ENCODE data around the gene CDAN1. TPM values are rescaled to one million over a fixed set of nuclear protein-coding genes. Genes with fewer than 3 reads are reported as not detected.

CDAN1 gene
- total RNA-seq = 9.3 and 10.9 TPM in 2 replicates

GRCh38 chr15:42736793-42737528 is at the start of gene CDAN1:
Gene CDAN1, minus strand, starts transcription at chr15:42737128. Its CDS starts 26 bp downstream, at chr15:42737102.

Other genes starting within 250 kb of the CDAN1 start
- gene ZNF106, start 246.0 kb downstream of the CDAN1 start, total RNA-seq = 42.9 and 44.3 TPM in 2 replicates
- gene SNAP23, start 241.5 kb downstream of the CDAN1 start, total RNA-seq = 44.9 and 48.7 TPM in 2 replicates
- gene LRRC57, start 188.3 kb downstream of the CDAN1 start, total RNA-seq = 6.5 and 7.8 TPM in 2 replicates
- 8.7 and 26.6 TPM in 2 replicates for gene HAUS2, start 188.3 kb downstream of the CDAN1 start, total RNA-seq
- gene STARD9, start 161.5 kb downstream of the CDAN1 start, total RNA-seq = 1.8 and 2.4 TPM in 2 replicates
- gene TTBK2, start 183.7 kb upstream of the CDAN1 start, total RNA-seq = 6.5 and 11.7 TPM in 2 replicates